Ishikawa (cell line): Measurements from ENCODE around the gene RFTN2.

ENCODE experiments used
- EP300 ChIP-seq: IDR thresholded peaks from 2 replicates; pipeline ENCODE4 v1.6.1; 2012; ENCODE audit warnings: borderline replicate concordance
- FOXM1 ChIP-seq: IDR thresholded peaks from 2 replicates; pipeline ENCODE4 v1.6.1; 2012; ENCODE audit warnings: low read depth, borderline replicate concordance
- RAD21 ChIP-seq: IDR thresholded peaks from 2 replicates; pipeline ENCODE4 v1.6.1; 2012; ENCODE audit warnings: low read depth
- REST ChIP-seq: IDR thresholded peaks from 2 replicates; pipeline ENCODE4 v1.6.1; 2012; ENCODE audit warnings: low read depth, mild to moderate bottlenecking
- TCF12 ChIP-seq: IDR thresholded peaks from 2 replicates; pipeline ENCODE4 v1.6.1; 2012; ENCODE audit warnings: low read depth
- TEAD4 ChIP-seq: IDR thresholded peaks from 2 replicates; pipeline ENCODE4 v1.6.1; 2012

GRCh38 chr2:197673106-197673505 is 2.3 kb downstream of the RFTN2 start:
- no peak for TF ChIP-seq RAD21
- TF ChIP-seq FOXM1 = no peak
- TF ChIP-seq EP300 = no peak
- no peak for TF ChIP-seq TEAD4
- TF ChIP-seq REST = no peak
- no peak for TF ChIP-seq TCF12
